Hepatocyte (in vitro differentiated cells): ENCODE results near the gene TSPEAR. TPM values are rescaled to one million over a fixed set of nuclear protein-coding genes. Genes with fewer than 3 reads are reported as not detected.

Experiments
- DNase-seq: peaks from one replicate; pipeline ENCODE4 v3.0.0-alpha.2; 2016; ENCODE audit warnings: low spot score
- H2AFZ ChIP-seq: fragments of 200-600 bp; sonication (generic); 2 replicates; pipeline ENCODE4 v1.6.0; 2016; ENCODE audit warnings: antibody characterized with exemption, mild to moderate bottlenecking
- H3K27ac ChIP-seq: fragments of 200-600 bp; sonication (generic); 2 replicates; pipeline ENCODE4 v1.5.1; 2016; ENCODE audit warnings: mild to moderate bottlenecking
- H3K27me3 ChIP-seq: fragments of 200-600 bp; sonication (generic); 2 replicates; pipeline ENCODE4 v1.6.1; 2016
- H3K36me3 ChIP-seq: fragments of 200-600 bp; sonication (generic); replicated peaks from 2 replicates; pipeline ENCODE4 v1.5.1; 2016; ENCODE audit warnings: low read depth; ENCODE audit not compliant: insufficient read depth
- H3K4me1 ChIP-seq: fragments of 200-600 bp; sonication (generic); 2 replicates; pipeline ENCODE4 v1.5.1; 2016; ENCODE audit warnings: mild to moderate bottlenecking, moderate library complexity; ENCODE audit not compliant: insufficient read depth
- H3K4me2 ChIP-seq: fragments of 200-600 bp; sonication (generic); 2 replicates; pipeline ENCODE4 v1.6.0; 2016
- H3K4me3 ChIP-seq: fragments of 200-600 bp; sonication (generic); 2 replicates; pipeline ENCODE4 v1.5.1; 2016; ENCODE audit warnings: mild to moderate bottlenecking
- H3K79me2 ChIP-seq: fragments of 200-600 bp; sonication (generic); 2 replicates; pipeline ENCODE4 v1.6.0; 2017; ENCODE audit warnings: mild to moderate bottlenecking
- H3K9me2 ChIP-seq: fragments of 200-600 bp; sonication (generic); replicated peaks from 2 replicates; pipeline ENCODE4 v1.6.0; 2017; ENCODE audit warnings: mild to moderate bottlenecking; ENCODE audit not compliant: insufficient read depth
- H3K9me3 ChIP-seq: fragments of 200-600 bp; sonication (generic); 2 replicates; pipeline ENCODE4 v1.5.1; 2016; ENCODE audit warnings: low read depth, mild to moderate bottlenecking
- H4K20me1 ChIP-seq: fragments of 200-600 bp; sonication (generic); 2 replicates; pipeline ENCODE4 v1.6.0; 2016; ENCODE audit warnings: mild to moderate bottlenecking; ENCODE audit not compliant: insufficient read depth, poor library complexity, severe bottlenecking
- CTCF ChIP-seq: fragments of 200-600 bp; sonication (generic); IDR thresholded peaks from 2 replicates; pipeline ENCODE4 v1.5.1; 2016; ENCODE audit warnings: antibody characterized with exemption, mild to moderate bottlenecking; ENCODE audit not compliant: poor library complexity
- EZH2 ChIP-seq: fragments of 200-600 bp; sonication (generic); IDR thresholded peaks from 2 replicates; pipeline ENCODE4 v1.6.1; 2016; ENCODE audit warnings: antibody characterized with exemption, mild to moderate bottlenecking, borderline replicate concordance
- EZH2phosphoT487 ChIP-seq: fragments of 200-600 bp; sonication (generic); IDR thresholded peaks from one replicate; pipeline ENCODE4 v1.6.1; 2018; ENCODE audit warnings: antibody characterized with exemption, mild to moderate bottlenecking, low read depth, moderate library complexity; ENCODE audit not compliant: unreplicated experiment, severe bottlenecking
- WGBS: methylation state at CpG from one replicate; pipeline ENCODE4 v1.1.6; 2016; ENCODE audit warnings: low lambda C conversion rate; ENCODE audit errors: missing lambda C conversion rate; 5-methylcytosine and 5-hydroxymethylcytosine counted together
- polyA plus RNA-seq: library from polyadenylated mRNA; unstranded; fragments of >200 nt; fragmentation: Nextera tagmentation; extraction: Ambion mirVana; gene quantifications from 2 replicates; pipeline ENCODE4 v1.2.1, GENCODE V29; 2016
- total RNA-seq: library from RNA; depleted of rRNA; stranded (reverse); fragments of >200 nt; gene quantifications from 2 replicates; pipeline ENCODE4 v1.2.3, GENCODE V29; 2014

The TSPEAR gene
- total and polyA plus RNA-seq, 2 experiments from 2014 or later: 0.35 TPM; not detected in 1

GRCh38 chr21:44568667-44569556 is 142.5 kb downstream of the TSPEAR start:
- Histone ChIP-seq H3K79me2 (no peaks in the 10 kb centered on the region), H2AFZ (no peak overlapping the region), H3K9me3 (no peaks in the 10 kb centered on the region), H3K4me2 (no peak overlapping the region), H3K36me3 (no peaks in the 10 kb centered on the region), H3K27ac (no peak overlapping the region), H3K27me3 (no peaks in the 10 kb centered on the region), H3K4me1 (no peaks in the 10 kb centered on the region), H3K9me2 (no peaks in the 10 kb centered on the region), H3K4me3 (no peak overlapping the region), H4K20me1 (no peaks in the 10 kb centered on the region)
- TF ChIP-seq CTCF: no peak
- TF ChIP-seq EZH2: no peak
- TF ChIP-seq EZH2phosphoT487: no peak
- WGBS: 84% methylated on average over 26 of the region's 27 CpGs
- DNase-seq: no peak

GRCh38 chr21:44568261-44568660 is 143.1 kb downstream of the TSPEAR start:
- DNase-seq: no peak
- Histone ChIP-seq H3K4me1 (no peaks in the 10 kb centered on the region), H3K27ac (no peak overlapping the region), H3K36me3 (no peaks in the 10 kb centered on the region), H3K4me2 (no peak overlapping the region), H4K20me1 (no peaks in the 10 kb centered on the region), H2AFZ (no peak overlapping the region), H3K9me3 (no peaks in the 10 kb centered on the region), H3K27me3 (no peaks in the 10 kb centered on the region), H3K79me2 (no peaks in the 10 kb centered on the region), H3K9me2 (no peaks in the 10 kb centered on the region), H3K4me3 (no peak overlapping the region)
- no peak for TF ChIP-seq CTCF
- WGBS: 92% methylated on average over 11 of the region's 12 CpGs

GRCh38 chr21:44567481-44568171 is 143.7 kb downstream of the TSPEAR start:
- no peaks in the 10 kb centered on the region for H4K20me1 ChIP-seq
- no peak for DNase-seq
- H3K4me1 ChIP-seq: no peaks in the 10 kb centered on the region
- no peaks in the 10 kb centered on the region for H3K27me3 ChIP-seq
- no peaks in the 10 kb centered on the region for H3K36me3 ChIP-seq
- H3K9me2 ChIP-seq: no peaks in the 10 kb centered on the region
- no peak overlapping the region for H3K4me2 ChIP-seq
- no peak overlapping the region for H3K27ac ChIP-seq
- no peaks in the 10 kb centered on the region for H3K79me2 ChIP-seq
- H3K9me3 ChIP-seq: no peaks in the 10 kb centered on the region
- TF ChIP-seq CTCF: no peak
- TF ChIP-seq EZH2: no peak
- TF ChIP-seq EZH2phosphoT487: no peak
- 95% methylated on average over 18 of the region's 18 CpGs for WGBS
- H3K4me3 ChIP-seq: no peak overlapping the region
- no peak overlapping the region for H2AFZ ChIP-seq
